Glutamatergic neuron (in vitro differentiated cells): ENCODE measurements around the gene CPSF3. TPM values are rescaled to one million over a fixed set of nuclear protein-coding genes. Genes with fewer than 3 reads are reported as not detected.

Source experiments
- DNase-seq: peaks from one replicate; pipeline ENCODE4 v3.0.0; 2022
- H3K27ac Mint-ChIP-seq: one replicate; pipeline ENCODE4 v1.8.0; 2020; ENCODE audit warnings: mild to moderate bottlenecking, mixed read lengths, inconsistent platforms; ENCODE audit not compliant: unreplicated experiment
- H3K27me3 Mint-ChIP-seq: one replicate; pipeline ENCODE4 v1.8.0; 2020; ENCODE audit warnings: mild to moderate bottlenecking, moderate library complexity, mixed read lengths, inconsistent platforms; ENCODE audit not compliant: unreplicated experiment
- H3K36me3 Mint-ChIP-seq: one replicate; pipeline ENCODE4 v1.8.0; 2020; ENCODE audit warnings: mild to moderate bottlenecking, mixed read lengths, inconsistent platforms; ENCODE audit not compliant: unreplicated experiment
- H3K4me1 Mint-ChIP-seq: one replicate; pipeline ENCODE4 v1.8.0; 2020; ENCODE audit warnings: mild to moderate bottlenecking, low read depth, mixed read lengths, inconsistent platforms; ENCODE audit not compliant: unreplicated experiment
- H3K4me3 Mint-ChIP-seq: one replicate; pipeline ENCODE4 v1.8.0; 2020; ENCODE audit warnings: mild to moderate bottlenecking, mixed read lengths, inconsistent platforms; ENCODE audit not compliant: unreplicated experiment
- H3K9me3 Mint-ChIP-seq: one replicate; pipeline ENCODE4 v1.8.0; 2020; ENCODE audit warnings: mild to moderate bottlenecking, moderate library complexity, mixed read lengths, inconsistent platforms; ENCODE audit not compliant: unreplicated experiment
- total RNA-seq: library from RNA; stranded (reverse); fragmentation: NEBNext Ultra II Directional; extraction: Animal tissue kit (Norgen Biotek cat#: 25700); gene quantifications from one replicate; pipeline ENCODE4 v1.2.1, GENCODE V29; 2021; ENCODE audit not compliant: unreplicated experiment
- TF ChIP-seq, protein P1 (sequence below): fragments of 200-600 bp; sonication (generic); IDR thresholded peaks from one replicate; pipeline ENCODE4 v1.5.0; 2021; ENCODE audit not compliant: partially characterized antibody, unreplicated experiment

The CPSF3 gene
- total RNA-seq, 1 donor from 2014 or later, result 33.3 TPM

DNA sequence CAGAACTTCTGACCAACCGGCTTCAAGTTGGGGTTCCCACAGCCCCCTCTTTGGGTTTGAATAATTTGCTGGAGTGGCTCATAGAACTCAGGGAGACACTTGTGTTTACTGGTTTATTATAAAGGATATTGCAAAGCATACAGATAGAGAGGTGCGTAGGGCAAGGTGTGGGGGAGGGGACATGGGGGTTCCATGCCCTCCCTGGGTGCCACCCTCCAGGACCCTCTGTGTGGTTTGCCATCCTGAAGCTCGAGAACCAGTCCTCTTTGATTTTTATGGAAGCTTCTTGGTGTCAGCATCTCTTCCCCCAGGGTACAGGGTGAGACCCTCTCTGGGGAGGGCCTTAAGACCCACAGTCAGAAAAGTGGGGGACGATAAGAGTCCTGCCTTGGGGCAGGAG is 38.9 kb upstream of the CPSF3 start:
- Mint-ChIP-seq H3K27me3 (peaks cover 3% of the 10 kb centered on the region), H3K4me3 (no peak overlapping the region), H3K27ac (no peak overlapping the region), H3K9me3 (no peaks in the 10 kb centered on the region), H3K4me1 (no peaks in the 10 kb centered on the region), H3K36me3 (no peaks in the 10 kb centered on the region)
- DNase-seq, result no peak
- TF ChIP-seq, protein P1, sequence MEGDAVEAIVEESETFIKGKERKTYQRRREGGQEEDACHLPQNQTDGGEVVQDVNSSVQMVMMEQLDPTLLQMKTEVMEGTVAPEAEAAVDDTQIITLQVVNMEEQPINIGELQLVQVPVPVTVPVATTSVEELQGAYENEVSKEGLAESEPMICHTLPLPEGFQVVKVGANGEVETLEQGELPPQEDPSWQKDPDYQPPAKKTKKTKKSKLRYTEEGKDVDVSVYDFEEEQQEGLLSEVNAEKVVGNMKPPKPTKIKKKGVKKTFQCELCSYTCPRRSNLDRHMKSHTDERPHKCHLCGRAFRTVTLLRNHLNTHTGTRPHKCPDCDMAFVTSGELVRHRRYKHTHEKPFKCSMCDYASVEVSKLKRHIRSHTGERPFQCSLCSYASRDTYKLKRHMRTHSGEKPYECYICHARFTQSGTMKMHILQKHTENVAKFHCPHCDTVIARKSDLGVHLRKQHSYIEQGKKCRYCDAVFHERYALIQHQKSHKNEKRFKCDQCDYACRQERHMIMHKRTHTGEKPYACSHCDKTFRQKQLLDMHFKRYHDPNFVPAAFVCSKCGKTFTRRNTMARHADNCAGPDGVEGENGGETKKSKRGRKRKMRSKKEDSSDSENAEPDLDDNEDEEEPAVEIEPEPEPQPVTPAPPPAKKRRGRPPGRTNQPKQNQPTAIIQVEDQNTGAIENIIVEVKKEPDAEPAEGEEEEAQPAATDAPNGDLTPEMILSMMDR, result no peak

- Mint-ChIP-seq H3K4me3 (no peak overlapping the region), H3K27ac (no peak overlapping the region), H3K36me3 (no peaks in the 10 kb centered on the region), H3K4me1 (no peaks in the 10 kb centered on the region), H3K9me3 (no peaks in the 10 kb centered on the region), H3K27me3 (peaks cover 3% of the 10 kb centered on the region)
- no peak for DNase-seq
- TF ChIP-seq, protein P1, result no peak
Measured at GRCh38 chr2:9385841-9386240, 37.6 kb upstream of the CPSF3 start.

DNA sequence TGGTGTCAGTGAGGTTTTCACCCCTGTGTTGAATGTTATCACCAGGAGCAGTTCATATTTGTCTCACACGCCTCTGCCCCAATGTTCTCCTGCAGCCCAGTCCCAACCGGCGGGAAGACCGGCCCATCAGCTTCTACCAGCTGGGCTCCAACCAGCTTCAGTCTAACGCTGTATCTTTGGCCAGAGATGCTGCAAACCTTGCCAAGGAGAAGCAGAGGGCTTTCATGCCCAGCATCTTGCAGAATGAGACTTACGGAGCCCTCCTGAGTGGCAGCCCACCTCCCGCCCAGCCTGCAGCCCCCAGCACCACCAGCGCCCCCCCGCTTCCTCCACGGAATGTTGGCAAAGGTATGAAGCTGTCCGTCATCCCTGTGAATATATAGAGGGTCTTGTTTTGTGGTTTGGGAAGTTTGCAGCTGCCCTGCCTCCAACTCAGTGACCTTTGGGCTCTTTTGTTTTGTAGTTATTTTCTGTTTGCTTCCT is 35.2 kb upstream of the CPSF3 start:
- no peaks in the 10 kb centered on the region for H3K36me3 Mint-ChIP-seq
- DNase-seq, result no peak
- H3K4me3 Mint-ChIP-seq, result no peak overlapping the region
- TF ChIP-seq, protein P1, result no peak
- no peak overlapping the region for H3K27ac Mint-ChIP-seq
- H3K9me3 Mint-ChIP-seq, result no peaks in the 10 kb centered on the region
- H3K4me1 Mint-ChIP-seq, result peaks cover 3% of the 10 kb centered on the region
- H3K27me3 Mint-ChIP-seq, result peaks cover 4% of the 10 kb centered on the region

DNA sequence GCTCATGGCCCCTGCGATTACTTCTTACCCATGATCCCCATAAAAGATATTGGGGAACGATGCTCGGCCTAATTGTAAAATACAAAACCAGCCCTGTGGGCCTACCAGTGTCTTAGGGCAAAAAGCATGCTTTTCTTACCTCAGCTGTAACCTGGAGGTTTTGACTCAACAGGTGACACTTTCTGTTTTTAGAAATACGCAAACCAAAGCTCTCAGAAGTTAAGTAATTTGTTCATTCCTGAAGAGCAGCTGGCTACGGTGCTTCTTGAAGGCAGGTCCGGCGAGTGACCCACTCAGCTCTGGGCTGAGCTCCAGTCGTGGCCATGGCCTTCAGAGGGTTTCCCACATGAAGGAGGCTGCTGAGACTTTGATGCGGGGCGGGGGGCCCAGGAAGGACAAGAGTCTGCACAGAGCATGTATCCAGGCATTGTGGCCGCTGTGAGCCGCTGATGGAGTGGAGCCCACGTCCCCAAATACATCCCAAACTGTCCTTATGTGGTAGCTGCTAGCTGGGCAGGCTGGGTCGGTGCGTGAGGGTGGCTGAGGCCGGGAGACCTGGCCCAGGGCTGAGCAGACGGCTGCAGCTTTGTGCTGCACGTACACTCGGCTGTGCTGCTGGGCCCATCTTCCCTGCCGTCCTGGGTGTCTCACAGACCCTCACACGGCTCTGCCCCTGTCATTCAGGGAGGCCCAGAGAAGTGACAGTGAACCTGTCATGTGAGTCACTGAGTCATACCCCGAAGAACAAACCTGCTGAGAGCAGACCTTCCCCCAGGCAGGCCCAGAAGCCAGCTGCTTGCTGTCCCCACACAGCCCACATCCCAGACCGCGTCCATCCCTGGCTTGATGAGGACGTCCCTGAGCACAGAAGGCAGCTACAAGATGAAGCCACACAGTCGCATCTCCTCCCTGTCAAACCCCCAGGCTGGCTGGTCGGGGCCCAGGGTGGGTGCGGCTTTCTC is 34.2 kb upstream of the CPSF3 start:
- no peak overlapping the region for H3K4me3 Mint-ChIP-seq

More for the DNA sequence above, 34.2 kb upstream of the CPSF3 start:
- Mint-ChIP-seq H3K27ac (no peak overlapping the region), H3K27me3 (peaks cover 4% of the 10 kb centered on the region), H3K4me1 (peaks cover 3% of the 10 kb centered on the region), H3K9me3 (no peaks in the 10 kb centered on the region), H3K36me3 (no peaks in the 10 kb centered on the region)
- no peak for DNase-seq
- TF ChIP-seq, protein P1, result no peak
